HEK293T (cell line): ENCODE data around the gene AKR1B1.

Experiments
- ARNT ChIP-seq: fragments of 450-650 bp; IDR thresholded peaks from 2 replicates; pipeline ENCODE4 v1.6.1; 2017; ENCODE audit warnings: mild to moderate bottlenecking
- BHLHE40 ChIP-seq: fragments of 450-650 bp; IDR thresholded peaks from 2 replicates; pipeline ENCODE4 v1.6.1; 2016; ENCODE audit warnings: mild to moderate bottlenecking, moderate library complexity, borderline replicate concordance
- CTBP1 ChIP-seq: fragments of 450-650 bp; IDR thresholded peaks from 2 replicates; pipeline ENCODE4 v1.6.1; 2016; ENCODE audit warnings: borderline replicate concordance
- ELF4 ChIP-seq: fragments of 450-650 bp; IDR thresholded peaks from 2 replicates; pipeline ENCODE4 v1.6.1; 2017; ENCODE audit warnings: antibody characterized with exemption
- FOXA1 ChIP-seq: fragments of 450-650 bp; IDR thresholded peaks from 2 replicates; pipeline ENCODE4 v1.6.1; 2016; ENCODE audit warnings: mild to moderate bottlenecking
- FOXK2 ChIP-seq: fragments of 450-650 bp; IDR thresholded peaks from 2 replicates; pipeline ENCODE4 v1.6.1; 2016; ENCODE audit warnings: mild to moderate bottlenecking
- FOXM1 ChIP-seq: fragments of 450-650 bp; IDR thresholded peaks from 2 replicates; pipeline ENCODE4 v1.6.1; 2017; ENCODE audit warnings: mild to moderate bottlenecking, borderline replicate concordance
- HDGF ChIP-seq: fragments of 450-650 bp; IDR thresholded peaks from 2 replicates; pipeline ENCODE4 v1.6.1; 2017; ENCODE audit warnings: antibody characterized with exemption, borderline replicate concordance
- NFRKB ChIP-seq: fragments of 450-650 bp; IDR thresholded peaks from 2 replicates; pipeline ENCODE4 v1.6.1; 2016; ENCODE audit warnings: mild to moderate bottlenecking, moderate library complexity
- SP1 ChIP-seq: fragments of 450-650 bp; IDR thresholded peaks from 2 replicates; pipeline ENCODE4 v1.6.1; 2017
- SUZ12 ChIP-seq: fragments of 450-650 bp; IDR thresholded peaks from 2 replicates; pipeline ENCODE4 v1.6.1; 2016; ENCODE audit warnings: mild to moderate bottlenecking
- TARDBP ChIP-seq: fragments of 450-650 bp; IDR thresholded peaks from 2 replicates; pipeline ENCODE4 v1.6.1; 2016
- ZNF384 ChIP-seq: fragments of 450-650 bp; IDR thresholded peaks from 2 replicates; pipeline ENCODE4 v1.6.1; 2016

GRCh38 chr7:134427896-134428295 lies 31.0 kb downstream of the AKR1B1 start:
- TF ChIP-seq FOXK2 (no peak), FOXM1 (no peak), CTBP1 (no peak), SP1 (no peak), SUZ12 (no peak), ZNF384 (no peak), FOXA1 (no peak), BHLHE40 (no peak), ARNT (no peak), NFRKB (no peak), ELF4 (no peak), HDGF (no peak), TARDBP (no peak)
